ENCODE data around the gene GLT8D2.
A peak's percentile ranks its signal among the peaks of the same experiment; 100 is the strongest.

GLT8D2 gene

DNA sequence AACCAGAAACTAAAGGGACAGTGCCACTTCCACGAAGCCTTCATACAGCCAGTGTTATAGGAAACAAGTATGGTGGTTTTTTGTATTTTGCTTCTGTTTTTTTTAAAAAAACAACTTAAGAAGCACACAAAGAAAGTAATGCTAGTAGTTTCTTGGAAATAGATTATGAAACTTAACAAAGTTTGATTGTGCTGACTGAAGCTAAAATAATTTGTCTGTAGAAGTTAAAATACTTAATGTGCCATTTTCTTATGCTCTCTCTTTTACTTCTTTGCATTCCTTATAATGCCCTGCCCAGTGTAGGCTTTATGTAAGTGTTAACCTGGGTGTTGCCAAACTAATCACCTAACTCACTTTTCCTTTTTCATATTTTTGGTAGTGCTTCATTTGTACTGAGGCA, 30.8 kb upstream of the GLT8D2 start:
- no peak overlapping the region for H3K27ac ChIP-seq
- TF ChIP-seq, protein P1, sequence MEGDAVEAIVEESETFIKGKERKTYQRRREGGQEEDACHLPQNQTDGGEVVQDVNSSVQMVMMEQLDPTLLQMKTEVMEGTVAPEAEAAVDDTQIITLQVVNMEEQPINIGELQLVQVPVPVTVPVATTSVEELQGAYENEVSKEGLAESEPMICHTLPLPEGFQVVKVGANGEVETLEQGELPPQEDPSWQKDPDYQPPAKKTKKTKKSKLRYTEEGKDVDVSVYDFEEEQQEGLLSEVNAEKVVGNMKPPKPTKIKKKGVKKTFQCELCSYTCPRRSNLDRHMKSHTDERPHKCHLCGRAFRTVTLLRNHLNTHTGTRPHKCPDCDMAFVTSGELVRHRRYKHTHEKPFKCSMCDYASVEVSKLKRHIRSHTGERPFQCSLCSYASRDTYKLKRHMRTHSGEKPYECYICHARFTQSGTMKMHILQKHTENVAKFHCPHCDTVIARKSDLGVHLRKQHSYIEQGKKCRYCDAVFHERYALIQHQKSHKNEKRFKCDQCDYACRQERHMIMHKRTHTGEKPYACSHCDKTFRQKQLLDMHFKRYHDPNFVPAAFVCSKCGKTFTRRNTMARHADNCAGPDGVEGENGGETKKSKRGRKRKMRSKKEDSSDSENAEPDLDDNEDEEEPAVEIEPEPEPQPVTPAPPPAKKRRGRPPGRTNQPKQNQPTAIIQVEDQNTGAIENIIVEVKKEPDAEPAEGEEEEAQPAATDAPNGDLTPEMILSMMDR (conservative IDR thresholded peaks at IDR 0.05): no peak
- TF ChIP-seq ZFX (IDR thresholded peaks at IDR 0.05): no peak

DNA sequence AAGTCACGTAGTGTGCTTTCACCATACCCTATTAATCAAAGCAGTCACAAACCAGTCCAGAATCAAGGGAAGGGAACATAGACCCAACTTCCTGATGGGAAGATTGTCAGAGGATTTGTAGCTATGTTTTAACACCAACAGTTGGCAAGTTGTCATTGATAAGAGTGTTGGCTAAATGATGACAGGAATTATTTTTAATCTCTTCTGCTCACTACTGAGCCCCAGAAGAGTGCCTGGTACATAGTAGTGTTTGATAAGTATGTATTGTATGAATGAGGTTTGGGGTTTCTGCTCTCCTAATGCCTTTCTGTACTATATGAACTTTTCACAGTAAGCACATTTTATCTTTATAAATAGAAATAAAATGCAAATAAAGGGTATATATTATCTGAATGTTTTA, 29.0 kb upstream of the GLT8D2 start:
- no peak overlapping the region for H3K27ac ChIP-seq
- TF ChIP-seq, protein P1 (conservative IDR thresholded peaks at IDR 0.05): no peak
- no peak for TF ChIP-seq ZFX (IDR thresholded peaks at IDR 0.05)

DNA sequence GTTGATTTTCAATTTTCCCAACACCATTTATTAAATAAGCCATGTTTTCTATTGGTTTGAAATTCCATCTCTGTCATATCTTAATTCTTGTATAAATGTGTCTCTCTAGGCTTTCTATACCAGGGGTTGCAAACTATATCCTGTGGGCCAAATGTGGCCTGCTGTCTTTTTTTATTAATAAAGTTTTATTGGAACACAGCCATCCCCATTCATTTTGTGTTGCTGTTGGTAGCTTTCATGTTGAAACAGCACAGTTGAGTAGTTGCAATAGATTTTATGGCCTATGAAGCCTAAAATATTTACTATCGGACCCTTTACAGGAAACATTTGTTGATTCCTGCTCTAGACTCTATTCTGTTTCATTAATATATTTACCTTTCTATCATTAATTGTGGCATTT, 23.7 kb upstream of the GLT8D2 start:
- TF ChIP-seq, protein P1 (conservative IDR thresholded peaks at IDR 0.05): no peak
- TF ChIP-seq ZFX (IDR thresholded peaks at IDR 0.05): no peak
- H3K27ac ChIP-seq: no peak overlapping the region

DNA sequence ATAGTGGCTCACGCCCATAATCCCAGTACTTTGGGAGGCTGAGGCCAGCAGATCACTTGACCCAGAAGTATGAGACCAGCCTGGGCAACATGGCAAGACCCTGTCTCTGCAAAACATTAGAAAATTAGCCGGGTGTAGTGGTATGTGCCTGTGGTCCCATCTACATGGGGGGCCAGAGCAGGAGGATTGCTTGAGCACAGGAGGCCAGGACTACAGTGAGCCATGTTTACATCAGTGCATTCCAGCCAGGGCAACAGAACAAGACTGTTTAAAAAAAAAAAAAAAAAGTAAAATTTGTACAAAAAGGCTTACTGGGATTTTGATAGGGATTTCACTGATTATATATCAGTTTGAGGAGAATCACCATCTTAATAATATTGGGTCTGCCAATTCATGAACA, 22.1 kb upstream of the GLT8D2 start:
- no peak overlapping the region for H3K27ac ChIP-seq
- TF ChIP-seq ZFX (IDR thresholded peaks at IDR 0.05): no peak
- TF ChIP-seq, protein P1 (conservative IDR thresholded peaks at IDR 0.05): no peak

DNA sequence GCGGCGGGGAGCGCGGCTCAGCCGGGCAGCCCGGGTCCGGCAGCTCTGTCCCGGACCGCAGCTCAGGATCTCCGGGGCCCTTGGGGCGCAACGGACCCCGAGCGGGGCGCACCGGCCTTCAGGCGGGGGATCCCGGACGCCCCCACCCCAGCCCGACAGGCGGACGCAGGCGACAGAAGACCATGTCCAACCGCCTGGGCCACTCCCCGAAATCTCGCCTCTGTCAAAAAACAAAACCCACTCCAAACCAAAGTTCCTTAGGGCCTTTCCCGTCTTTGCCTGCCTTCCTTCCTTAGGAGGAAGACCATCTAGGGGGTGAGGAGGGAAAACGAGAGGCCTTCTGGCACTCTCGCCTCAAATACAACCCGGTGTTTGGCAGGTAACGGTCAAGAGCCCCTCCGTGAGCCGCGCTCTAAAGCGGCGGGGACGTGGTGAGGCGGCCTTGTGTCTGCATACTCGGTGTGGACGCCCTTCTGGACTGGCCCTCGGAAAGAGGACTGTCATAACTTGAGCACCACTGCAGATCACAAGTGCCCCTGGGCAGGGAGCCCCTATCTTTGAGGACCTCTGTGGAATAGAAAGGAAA, 14.9 kb upstream of the GLT8D2 start:
- TF ChIP-seq, protein P1 (conservative IDR thresholded peaks at IDR 0.05): no peak
- TF ChIP-seq ZFX (IDR thresholded peaks at IDR 0.05): peak; percentile 34; the same call in 1 of the 2 replicates
- peak overlapping the region; percentile 86 for H3K27ac ChIP-seq

DNA sequence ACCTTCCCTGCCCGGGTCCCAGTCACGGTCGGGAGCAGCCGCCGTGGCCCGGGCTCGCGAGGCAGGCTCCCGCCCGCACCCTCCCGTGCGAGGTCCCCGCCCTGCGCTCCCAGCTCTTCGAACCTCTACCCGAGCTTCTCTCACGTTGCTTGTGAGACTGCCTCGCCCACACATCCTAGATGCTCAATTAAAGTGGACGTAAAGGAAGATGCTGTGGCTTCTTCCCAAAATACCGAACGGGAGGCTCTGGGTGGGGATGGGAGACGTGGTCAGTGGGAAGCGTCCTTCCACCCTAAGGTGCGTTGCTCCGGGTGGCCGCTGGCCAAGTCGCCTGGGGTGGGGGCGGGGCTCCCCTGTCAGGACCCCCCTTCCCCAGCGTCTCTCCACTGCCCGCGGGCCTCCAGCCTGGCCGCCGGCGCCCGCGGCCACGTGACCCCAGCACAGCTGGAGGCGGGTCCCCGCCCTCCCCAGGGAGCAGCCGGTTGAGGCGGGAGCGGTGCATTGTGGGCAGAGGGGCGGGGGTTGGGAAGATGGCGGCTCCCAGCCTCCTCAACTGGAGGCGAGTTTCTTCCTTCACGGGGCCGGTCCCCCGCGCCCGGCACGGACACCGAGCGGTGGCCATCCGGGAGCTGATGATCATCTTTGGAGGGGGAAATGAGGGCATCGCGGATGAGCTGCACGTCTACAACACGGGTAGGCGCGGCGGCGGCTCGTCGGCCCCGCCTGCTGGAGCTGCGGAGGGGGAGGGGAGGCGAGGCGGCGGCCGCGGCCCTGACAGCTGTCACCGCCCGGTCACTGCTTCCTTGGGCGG, 14.2 kb upstream of the GLT8D2 start, which contains the start of gene HCFC2:
HCFC2 (plus strand) TSS at position 501 of the 811 bp plus-strand sequence; CDS start at position 531, 30 bp downstream.
- TF ChIP-seq ZFX (IDR thresholded peaks at IDR 0.05): peak; percentile 74
- TF ChIP-seq, protein P1 (conservative IDR thresholded peaks at IDR 0.05): no peak
- H3K27ac ChIP-seq: peak within 1 kb of the TSS; percentile 86

DNA sequence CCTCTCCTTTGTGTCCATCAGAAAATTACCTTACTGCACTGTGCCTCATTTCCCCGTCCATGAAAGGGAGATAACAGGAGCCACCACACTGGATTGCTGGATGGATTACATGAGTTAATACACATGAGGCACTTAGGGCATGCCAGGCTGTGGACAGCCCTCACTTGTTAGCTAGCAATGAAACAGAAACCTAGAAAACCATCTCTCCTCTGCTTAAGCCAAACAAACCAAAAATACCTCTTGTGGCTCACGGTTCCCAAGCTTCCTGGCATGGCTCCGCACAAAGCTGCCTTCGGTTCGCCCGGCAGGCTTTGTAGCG, 13.7 kb upstream of the GLT8D2 start:
- TF ChIP-seq ZFX (IDR thresholded peaks at IDR 0.05): no peak
- TF ChIP-seq, protein P1 (conservative IDR thresholded peaks at IDR 0.05): no peak
- H3K27ac ChIP-seq: peak overlapping the region; percentile 86
